ENCODE data around the gene BTBD2. TPM values are rescaled to one million over a fixed set of nuclear protein-coding genes. Genes with fewer than 3 reads are reported as not detected.

Gene BTBD2
- total and polyA plus RNA-seq, 10 of the 15 experiments (the other 5 are each of a cell fraction or from before 2014, with no cell fraction given): 0.13 to 66.2 (median 10.4) TPM

GRCh38 chr19:1945899-1946298 lies 69.6 kb downstream of the BTBD2 start:
- CTCF ChIA-PET: interaction anchor here (0.6 to 1.7 kb wide), 4 partner anchors 9 to 56 kb away, joined by 3 to 5 read pairs (median 4); no protein-coding TSS in a partner anchor
- no peaks in the 10 kb centered on the region for H3K27me3 ChIP-seq (replicated peaks in 1 of 2; ENCODE audit: control insufficient read depth in 2 of 2, insufficient read depth in 2 of 2, low read length in 1 of 2)
- in situ Hi-C loops (cut with MboI) (no loop called here), intact Hi-C loops (cut with micrococcal nuclease; ENCODE audit: unreplicated experiment) (no loop called here)
- H2AFZ ChIP-seq (ENCODE audit: control insufficient read depth, low read depth, low read length): no peak overlapping the region
- no peak overlapping the region for H3K27ac ChIP-seq (ENCODE audit: control insufficient read depth, insufficient read depth)
- SMC1A ChIA-PET (ENCODE audit: uncharacterized antibody, unreplicated experiment): no interaction called here
- peaks cover 3% of the 10 kb centered on the region; the same call in 1 of the 2 replicates for H3K4me1 ChIP-seq (ENCODE audit: control insufficient read depth, insufficient read depth, low read length)
- peaks cover 5% of the 10 kb centered on the region; the same call in 1 of the 2 replicates for H4K20me1 ChIP-seq (ENCODE audit: control insufficient read depth, insufficient read depth)
- no peak for DNase-seq (ENCODE audit: low read depth, low spot score)
- H3K4me3 ChIP-seq: no peak overlapping the region
- no peak overlapping the region for H3K9ac ChIP-seq (ENCODE audit: control insufficient read depth, insufficient read depth, low read length)
- no peak overlapping the region for H3K4me2 ChIP-seq (ENCODE audit: control insufficient read depth, insufficient read depth)
- ATAC-seq: no peak
- H3K9me3 ChIP-seq (replicated peaks; ENCODE audit: control insufficient read depth, insufficient read depth, low read length): no peaks in the 10 kb centered on the region; the same call in 2 of the 3 replicates
- 91% methylated on average over 15 of the region's 18 CpGs for WGBS (ENCODE audit: insufficient coverage, insufficient replicate concordance, low lambda C conversion rate, missing lambda C conversion rate)
- peaks cover 0 to 8% of the 10 kb centered on the region in 2 experiments; a peak in 2 of 4 replicates for H3K36me3 ChIP-seq (ENCODE audit: control insufficient read depth in 2 of 2, insufficient read depth in 2 of 2, low read length in 1 of 2)
- no TSS peak for BruUV-seq (replicated peaks)
- POLR2A ChIA-PET: interaction anchor here (0.5 to 0.6 kb wide), 2 partner anchors 79 to 806 kb away, joined by 3 read pairs; no protein-coding TSS in a partner anchor
- H3K79me2 ChIP-seq (ENCODE audit: control insufficient read depth, insufficient read depth, low read length): peaks cover 78% of the 10 kb centered on the region
- RAD21 ChIA-PET (ENCODE audit: unreplicated experiment): no interaction called here
- FAIRE-seq: no peak
- TF ChIP-seq IKZF1 (conservative IDR thresholded peaks at IDR 0.05): peak; percentile 65
- no peak for TF ChIP-seq BACH1 (IDR thresholded peaks at IDR 0.05; ENCODE audit: borderline replicate concordance)
- no peak for TF ChIP-seq PML (IDR thresholded peaks at IDR 0.05; ENCODE audit: low read length)
- no peak for TF ChIP-seq ZBED1 (IDR thresholded peaks at IDR 0.05; ENCODE audit: borderline replicate concordance)
- TF ChIP-seq FOS (IDR thresholded peaks at IDR 0.05; ENCODE audit: borderline replicate concordance, extremely low read depth, insufficient read length): no peak
- no peak for TF ChIP-seq EZH2 (IDR thresholded peaks at IDR 0.05; ENCODE audit: borderline replicate concordance, control insufficient read depth, low read depth, low read length)
- 0 out of 2 replicates have a peak, but pooled peaks have one; percentile 19 for TF ChIP-seq EED (IDR thresholded peaks at IDR 0.05; ENCODE audit: low read depth)
- no peak for TF ChIP-seq ESRRA (IDR thresholded peaks at IDR 0.05; ENCODE audit: low read length)
- TF ChIP-seq, protein P1, sequence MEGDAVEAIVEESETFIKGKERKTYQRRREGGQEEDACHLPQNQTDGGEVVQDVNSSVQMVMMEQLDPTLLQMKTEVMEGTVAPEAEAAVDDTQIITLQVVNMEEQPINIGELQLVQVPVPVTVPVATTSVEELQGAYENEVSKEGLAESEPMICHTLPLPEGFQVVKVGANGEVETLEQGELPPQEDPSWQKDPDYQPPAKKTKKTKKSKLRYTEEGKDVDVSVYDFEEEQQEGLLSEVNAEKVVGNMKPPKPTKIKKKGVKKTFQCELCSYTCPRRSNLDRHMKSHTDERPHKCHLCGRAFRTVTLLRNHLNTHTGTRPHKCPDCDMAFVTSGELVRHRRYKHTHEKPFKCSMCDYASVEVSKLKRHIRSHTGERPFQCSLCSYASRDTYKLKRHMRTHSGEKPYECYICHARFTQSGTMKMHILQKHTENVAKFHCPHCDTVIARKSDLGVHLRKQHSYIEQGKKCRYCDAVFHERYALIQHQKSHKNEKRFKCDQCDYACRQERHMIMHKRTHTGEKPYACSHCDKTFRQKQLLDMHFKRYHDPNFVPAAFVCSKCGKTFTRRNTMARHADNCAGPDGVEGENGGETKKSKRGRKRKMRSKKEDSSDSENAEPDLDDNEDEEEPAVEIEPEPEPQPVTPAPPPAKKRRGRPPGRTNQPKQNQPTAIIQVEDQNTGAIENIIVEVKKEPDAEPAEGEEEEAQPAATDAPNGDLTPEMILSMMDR (IDR thresholded peaks at IDR 0.05 in 2 of 3, conservative IDR thresholded peaks at IDR 0.05 in 1 of 3; ENCODE audit: control insufficient read depth in 2 of 3, extremely low read depth in 1 of 3, insufficient read depth in 1 of 3, low read depth in 3 of 3, low read length in 3 of 3): peak; percentile 22 to 49 (median 40); a peak in 4 of 6 replicates
- no peak for TF ChIP-seq BHLHE40 (IDR thresholded peaks at IDR 0.05; ENCODE audit: borderline replicate concordance in 1 of 2, low read depth in 2 of 2, low read length in 1 of 2)
- TF ChIP-seq IKZF2 (IDR thresholded peaks at IDR 0.05): peak; percentile 50 to 61; a peak in 3 of 4 replicates
- TF ChIP-seq, protein P2, sequence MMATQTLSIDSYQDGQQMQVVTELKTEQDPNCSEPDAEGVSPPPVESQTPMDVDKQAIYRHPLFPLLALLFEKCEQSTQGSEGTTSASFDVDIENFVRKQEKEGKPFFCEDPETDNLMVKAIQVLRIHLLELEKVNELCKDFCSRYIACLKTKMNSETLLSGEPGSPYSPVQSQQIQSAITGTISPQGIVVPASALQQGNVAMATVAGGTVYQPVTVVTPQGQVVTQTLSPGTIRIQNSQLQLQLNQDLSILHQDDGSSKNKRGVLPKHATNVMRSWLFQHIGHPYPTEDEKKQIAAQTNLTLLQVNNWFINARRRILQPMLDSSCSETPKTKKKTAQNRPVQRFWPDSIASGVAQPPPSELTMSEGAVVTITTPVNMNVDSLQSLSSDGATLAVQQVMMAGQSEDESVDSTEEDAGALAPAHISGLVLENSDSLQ (IDR thresholded peaks at IDR 0.05): no peak
- TF ChIP-seq CHD1 (IDR thresholded peaks at IDR 0.05; ENCODE audit: low read depth, low read length): no peak
- TF ChIP-seq CREM (IDR thresholded peaks at IDR 0.05; ENCODE audit: low read depth): no peak
- TF ChIP-seq RAD21 (IDR thresholded peaks at IDR 0.05; ENCODE audit: insufficient read depth, low read depth, low read length): peak; percentile 29; the same call in 1 of the 2 replicates
- TF ChIP-seq, protein P3, sequence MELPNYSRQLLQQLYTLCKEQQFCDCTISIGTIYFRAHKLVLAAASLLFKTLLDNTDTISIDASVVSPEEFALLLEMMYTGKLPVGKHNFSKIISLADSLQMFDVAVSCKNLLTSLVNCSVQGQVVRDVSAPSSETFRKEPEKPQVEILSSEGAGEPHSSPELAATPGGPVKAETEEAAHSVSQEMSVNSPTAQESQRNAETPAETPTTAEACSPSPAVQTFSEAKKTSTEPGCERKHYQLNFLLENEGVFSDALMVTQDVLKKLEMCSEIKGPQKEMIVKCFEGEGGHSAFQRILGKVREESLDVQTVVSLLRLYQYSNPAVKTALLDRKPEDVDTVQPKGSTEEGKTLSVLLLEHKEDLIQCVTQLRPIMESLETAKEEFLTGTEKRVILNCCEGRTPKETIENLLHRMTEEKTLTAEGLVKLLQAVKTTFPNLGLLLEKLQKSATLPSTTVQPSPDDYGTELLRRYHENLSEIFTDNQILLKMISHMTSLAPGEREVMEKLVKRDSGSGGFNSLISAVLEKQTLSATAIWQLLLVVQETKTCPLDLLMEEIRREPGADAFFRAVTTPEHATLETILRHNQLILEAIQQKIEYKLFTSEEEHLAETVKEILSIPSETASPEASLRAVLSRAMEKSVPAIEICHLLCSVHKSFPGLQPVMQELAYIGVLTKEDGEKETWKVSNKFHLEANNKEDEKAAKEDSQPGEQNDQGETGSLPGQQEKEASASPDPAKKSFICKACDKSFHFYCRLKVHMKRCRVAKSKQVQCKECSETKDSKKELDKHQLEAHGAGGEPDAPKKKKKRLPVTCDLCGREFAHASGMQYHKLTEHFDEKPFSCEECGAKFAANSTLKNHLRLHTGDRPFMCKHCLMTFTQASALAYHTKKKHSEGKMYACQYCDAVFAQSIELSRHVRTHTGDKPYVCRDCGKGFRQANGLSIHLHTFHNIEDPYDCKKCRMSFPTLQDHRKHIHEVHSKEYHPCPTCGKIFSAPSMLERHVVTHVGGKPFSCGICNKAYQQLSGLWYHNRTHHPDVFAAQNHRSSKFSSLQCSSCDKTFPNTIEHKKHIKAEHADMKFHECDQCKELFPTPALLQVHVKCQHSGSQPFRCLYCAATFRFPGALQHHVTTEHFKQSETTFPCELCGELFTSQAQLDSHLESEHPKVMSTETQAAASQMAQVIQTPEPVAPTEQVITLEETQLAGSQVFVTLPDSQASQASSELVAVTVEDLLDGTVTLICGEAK (IDR thresholded peaks at IDR 0.05; ENCODE audit: borderline replicate concordance): no peak
